GM21528 (cell line): ENCODE measurements around the gene MAD1L1.
"Not testable (repeated sequence)": the region's sequence is repeated elsewhere in the genome, so short reads cannot be mapped to it uniquely, and the experiment has no call there.

ENCODE experiments used
- ATAC-seq: cut with Tn5 transposase; IDR thresholded peaks from one replicate; pipeline ENCODE4 v1.9.1; 2021; ENCODE audit warnings: mild to moderate bottlenecking, moderate library complexity; ENCODE audit not compliant: unreplicated experiment, low FRiP score

MAD1L1 gene

GRCh38 chr7:2038931-2039728, 193.6 kb downstream of the MAD1L1 start:
- no peak for ATAC-seq

GRCh38 chr7:2037808-2038522, 194.8 kb downstream of the MAD1L1 start:
- ATAC-seq, result no peak

GRCh38 chr7:2037301-2037807, 195.4 kb downstream of the MAD1L1 start:
- no peak for ATAC-seq

GRCh38 chr7:2036786-2037185, 196.0 kb downstream of the MAD1L1 start:
- no peak for ATAC-seq

- ATAC-seq, result not testable (repeated sequence)
Observed at GRCh38 chr7:2036201-2036600, 196.5 kb downstream of the MAD1L1 start.

- ATAC-seq, result no peak
Observed at GRCh38 chr7:2034291-2035201, 198.2 kb downstream of the MAD1L1 start.

- no peak for ATAC-seq
Observed at GRCh38 chr7:2033586-2034135, 199.1 kb downstream of the MAD1L1 start.

- no peak for ATAC-seq
Observed at GRCh38 chr7:2032876-2033407, 199.8 kb downstream of the MAD1L1 start.

- no peak for ATAC-seq
Observed at GRCh38 chr7:2032030-2032875, 200.5 kb downstream of the MAD1L1 start.

GRCh38 chr7:2031451-2031845, 201.3 kb downstream of the MAD1L1 start:
- ATAC-seq, result no peak

GRCh38 chr7:2030475-2031450, 202.0 kb downstream of the MAD1L1 start:
- ATAC-seq, result no peak

GRCh38 chr7:2029936-2030335, 202.8 kb downstream of the MAD1L1 start:
- ATAC-seq, result no peak

GRCh38 chr7:2029211-2029905, 203.4 kb downstream of the MAD1L1 start:
- no peak for ATAC-seq

- ATAC-seq, result no peak
Observed at GRCh38 chr7:2028733-2029132, 204.0 kb downstream of the MAD1L1 start.

- ATAC-seq, result no peak
Observed at GRCh38 chr7:2025188-2025587, 207.6 kb downstream of the MAD1L1 start.

- no peak for ATAC-seq
Observed at GRCh38 chr7:2024567-2024918, 208.2 kb downstream of the MAD1L1 start.

GRCh38 chr7:2023877-2024566, 208.7 kb downstream of the MAD1L1 start:
- no peak for ATAC-seq
